BE2C (cell line): ENCODE measurements around the gene FYN.
A peak's percentile ranks its signal among the peaks of the same experiment; 100 is the strongest.

ENCODE experiments used
- DNase-seq: peaks from one replicate; pipeline ENCODE4 v3.0.0-alpha.2; 2020
- H3K27me3 ChIP-seq: fragments of 250-450 bp; sonication (Bioruptor Pico); 2 replicates; pipeline ENCODE4 v1.5.1; 2020; ENCODE audit warnings: mild to moderate bottlenecking
- H3K36me3 ChIP-seq: fragments of 250-450 bp; sonication (Bioruptor Pico); 2 replicates; pipeline ENCODE4 v1.5.1; 2020; ENCODE audit warnings: mild to moderate bottlenecking
- H3K4me1 ChIP-seq: fragments of 250-450 bp; sonication (Bioruptor Pico); 2 replicates; pipeline ENCODE4 v1.5.1; 2020
- H3K4me3 ChIP-seq: 2 replicates; pipeline ENCODE4 v1.5.1; 2011; ENCODE audit warnings: low read depth, low read length
- H3K9me3 ChIP-seq: fragments of 250-450 bp; sonication (Bioruptor Pico); 2 replicates; pipeline ENCODE4 v1.5.1; 2020
- TF ChIP-seq, protein P1 (sequence below): IDR thresholded peaks from 2 replicates; pipeline ENCODE4 v1.5.1; 2012; ENCODE audit warnings: mild to moderate bottlenecking, low read depth, low read length

The FYN gene

GRCh38 chr6:111667931-111668330 is 205.3 kb downstream of the FYN start:
- H3K27me3 ChIP-seq: no peaks in the 10 kb centered on the region
- no peak for DNase-seq
- peaks cover 33% of the 10 kb centered on the region for H3K36me3 ChIP-seq
- peaks cover 15% of the 10 kb centered on the region for H3K4me1 ChIP-seq
- TF ChIP-seq, protein P1, sequence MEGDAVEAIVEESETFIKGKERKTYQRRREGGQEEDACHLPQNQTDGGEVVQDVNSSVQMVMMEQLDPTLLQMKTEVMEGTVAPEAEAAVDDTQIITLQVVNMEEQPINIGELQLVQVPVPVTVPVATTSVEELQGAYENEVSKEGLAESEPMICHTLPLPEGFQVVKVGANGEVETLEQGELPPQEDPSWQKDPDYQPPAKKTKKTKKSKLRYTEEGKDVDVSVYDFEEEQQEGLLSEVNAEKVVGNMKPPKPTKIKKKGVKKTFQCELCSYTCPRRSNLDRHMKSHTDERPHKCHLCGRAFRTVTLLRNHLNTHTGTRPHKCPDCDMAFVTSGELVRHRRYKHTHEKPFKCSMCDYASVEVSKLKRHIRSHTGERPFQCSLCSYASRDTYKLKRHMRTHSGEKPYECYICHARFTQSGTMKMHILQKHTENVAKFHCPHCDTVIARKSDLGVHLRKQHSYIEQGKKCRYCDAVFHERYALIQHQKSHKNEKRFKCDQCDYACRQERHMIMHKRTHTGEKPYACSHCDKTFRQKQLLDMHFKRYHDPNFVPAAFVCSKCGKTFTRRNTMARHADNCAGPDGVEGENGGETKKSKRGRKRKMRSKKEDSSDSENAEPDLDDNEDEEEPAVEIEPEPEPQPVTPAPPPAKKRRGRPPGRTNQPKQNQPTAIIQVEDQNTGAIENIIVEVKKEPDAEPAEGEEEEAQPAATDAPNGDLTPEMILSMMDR: no peak
- H3K9me3 ChIP-seq: no peaks in the 10 kb centered on the region
- no peak overlapping the region for H3K4me3 ChIP-seq

DNA sequence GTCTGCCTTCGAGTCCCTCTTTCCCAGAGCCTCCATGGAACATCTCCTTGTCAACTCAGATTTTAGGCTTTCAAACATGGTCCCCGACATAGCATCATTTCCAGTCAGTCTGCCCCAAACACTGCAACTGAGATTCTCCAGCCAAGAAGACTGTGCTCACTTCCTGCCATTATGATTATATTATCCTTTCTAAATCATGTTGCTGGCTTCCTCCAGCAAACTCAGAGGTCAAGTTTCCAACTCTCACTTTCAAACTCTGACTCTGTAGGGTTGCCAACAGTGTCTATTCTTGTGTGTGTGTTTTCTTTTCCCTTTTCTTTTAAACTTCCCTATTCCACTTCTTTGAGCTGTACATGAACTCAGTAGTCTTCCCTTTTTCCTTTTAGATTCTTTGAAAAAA is 206.4 kb downstream of the FYN start:
- TF ChIP-seq, protein P1: no peak
- DNase-seq: no peak
- no peak overlapping the region for H3K4me3 ChIP-seq
- H3K36me3 ChIP-seq: peaks cover 23% of the 10 kb centered on the region
- H3K27me3 ChIP-seq: no peaks in the 10 kb centered on the region
- peaks cover 18% of the 10 kb centered on the region for H3K4me1 ChIP-seq
- no peaks in the 10 kb centered on the region for H3K9me3 ChIP-seq

GRCh38 chr6:111664565-111665030 is 208.7 kb downstream of the FYN start:
- Histone ChIP-seq H3K4me1 (peaks cover 18% of the 10 kb centered on the region), H3K27me3 (no peaks in the 10 kb centered on the region), H3K4me3 (no peak overlapping the region), H3K36me3 (peaks cover 13% of the 10 kb centered on the region), H3K9me3 (no peaks in the 10 kb centered on the region)
- no peak for DNase-seq
- TF ChIP-seq, protein P1: no peak

GRCh38 chr6:111663692-111664564 is 209.3 kb downstream of the FYN start:
- TF ChIP-seq, protein P1: no peak
- no peaks in the 10 kb centered on the region for H3K27me3 ChIP-seq
- H3K4me3 ChIP-seq: peak overlapping the region; percentile 35
- peak; percentile 88 for DNase-seq
- H3K4me1 ChIP-seq: peaks cover 18% of the 10 kb centered on the region
- H3K9me3 ChIP-seq: no peaks in the 10 kb centered on the region
- peaks cover 10% of the 10 kb centered on the region for H3K36me3 ChIP-seq

DNA sequence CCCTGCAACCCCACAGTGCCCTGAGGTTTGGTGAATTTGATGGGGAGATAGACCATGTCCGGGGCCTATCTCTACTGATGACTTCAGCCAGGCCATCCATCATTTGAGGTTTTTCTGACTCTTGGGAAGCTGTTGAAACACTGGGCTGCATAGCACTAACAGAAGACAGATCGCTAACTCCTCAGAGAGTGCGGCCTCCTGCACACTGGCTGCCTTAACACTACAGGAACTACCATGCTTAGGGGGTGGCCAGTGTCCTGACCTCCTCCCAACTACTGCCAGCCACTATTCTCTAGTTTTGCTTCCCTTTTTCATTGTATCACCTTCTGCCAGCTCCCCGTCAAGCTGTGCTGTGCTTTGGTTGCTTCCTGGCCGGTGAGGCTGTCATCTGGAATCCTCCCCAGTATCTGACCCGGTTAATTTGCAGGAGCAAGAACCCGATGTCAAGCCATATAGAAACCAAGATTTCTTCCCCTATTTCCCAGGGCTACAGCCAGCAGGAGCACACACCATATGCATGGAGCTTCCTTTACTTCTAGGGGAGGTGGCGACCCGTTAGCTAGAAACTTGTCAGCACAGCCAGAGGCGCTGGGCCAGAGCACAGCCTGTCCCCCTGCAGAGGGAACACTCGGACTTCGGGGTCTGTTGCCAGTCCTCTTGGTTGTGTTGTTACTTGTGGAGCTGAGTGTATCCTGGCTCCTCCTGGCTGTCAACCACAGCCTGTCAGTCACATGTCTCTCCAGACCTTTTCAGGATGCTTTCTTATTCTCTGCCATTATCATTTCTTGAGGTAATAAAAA is 210.3 kb downstream of the FYN start:
- Histone ChIP-seq H3K36me3 (peaks cover 7% of the 10 kb centered on the region), H3K9me3 (no peaks in the 10 kb centered on the region)

More for the DNA sequence above, 210.3 kb downstream of the FYN start:
- Histone ChIP-seq H3K4me1 (peaks cover 18% of the 10 kb centered on the region), H3K4me3 (no peak overlapping the region; the same call in 1 of the 2 replicates), H3K27me3 (no peaks in the 10 kb centered on the region)
- TF ChIP-seq, protein P1: no peak
- DNase-seq: no peak
